OCI-LY7 (cell line): ENCODE measurements around the gene HEPHL1. TPM values are rescaled to one million over a fixed set of nuclear protein-coding genes. Genes with fewer than 3 reads are reported as not detected.

Experiments
- BruUV-seq: library from RNA; stranded (reverse); fragments of 400-500 nt; replicated peaks from 2 replicates; lab custom pipeline; 2021; lab: Mats Ljungman, UMichigan
- CTCF ChIA-PET: fragments of 300-600 bp; sonication (Branson Sonifier 250); formaldehyde crosslinking; loops from one replicate; lab custom pipeline; 2022; ENCODE audit warnings: antibody characterized with exemption; ENCODE audit not compliant: unreplicated experiment; lab: Charles Lee
- POLR2A ChIA-PET: fragments of 300-600 bp; sonication (Branson Sonifier 250); formaldehyde crosslinking; loops from one replicate; lab custom pipeline; 2022; ENCODE audit warnings: antibody characterized with exemption; lab: Charles Lee
- DNase-seq: peaks from one replicate; pipeline ENCODE4 v3.0.0-alpha.2; 2015; ENCODE audit warnings: low spot score
- H2AFZ ChIP-seq: fragments of 200-600 bp; sonication (generic), shearing (Covaris generic); 2 replicates; pipeline ENCODE4 v1.6.1; 2014; ENCODE audit warnings: mild to moderate bottlenecking, antibody characterized with exemption, low read length, moderate library complexity
- H3K27ac ChIP-seq: fragments of 200-600 bp; sonication (generic); 2 replicates; pipeline ENCODE4 v1.5.1; 2014; ENCODE audit warnings: mixed run types, low read depth, mild to moderate bottlenecking, moderate library complexity, low read length, inconsistent platforms; ENCODE audit not compliant: poor library complexity, severe bottlenecking
- H3K36me3 ChIP-seq: fragments of 200-600 bp; sonication (generic); 2 replicates; pipeline ENCODE4 v1.6.1; 2014; ENCODE audit warnings: mild to moderate bottlenecking, antibody characterized with exemption, low read length, moderate library complexity, mixed read lengths; ENCODE audit not compliant: insufficient read depth
- H3K4me1 ChIP-seq: fragments of 200-600 bp; sonication (generic); 2 replicates; pipeline ENCODE4 v1.5.1; 2014; ENCODE audit warnings: mild to moderate bottlenecking, low read length; ENCODE audit not compliant: insufficient read depth, poor library complexity, severe bottlenecking
- H3K4me2 ChIP-seq: fragments of 200-600 bp; sonication (generic); 2 replicates; pipeline ENCODE4 v1.6.1; 2014; ENCODE audit warnings: mild to moderate bottlenecking, low read length
- H3K4me3 ChIP-seq: fragments of 200-600 bp; sonication (generic); 2 replicates; pipeline ENCODE4 v1.5.1; 2014; ENCODE audit warnings: mild to moderate bottlenecking, low read depth, low read length; ENCODE audit not compliant: poor library complexity, severe bottlenecking
- H3K79me2 ChIP-seq: fragments of 200-600 bp; sonication (generic); 2 replicates; pipeline ENCODE4 v1.6.1; 2016; ENCODE audit warnings: low read depth, mild to moderate bottlenecking, low read length, moderate library complexity, mixed read lengths; ENCODE audit not compliant: insufficient read depth
- H3K9me2 ChIP-seq: fragments of 200-600 bp; sonication (generic); 2 replicates; pipeline ENCODE4 v1.6.1; 2016; ENCODE audit warnings: mild to moderate bottlenecking, low read length, mixed read lengths; ENCODE audit not compliant: insufficient read depth
- H3K9me3 ChIP-seq: fragments of 200-600 bp; sonication (generic); 2 replicates; pipeline ENCODE4 v1.6.1; 2014; ENCODE audit warnings: mild to moderate bottlenecking, mixed run types, low read length, mixed read lengths
- H4K20me1 ChIP-seq: fragments of 200-600 bp; sonication (generic); 2 replicates; pipeline ENCODE4 v1.6.1; 2014; ENCODE audit warnings: mild to moderate bottlenecking, antibody characterized with exemption, low read length, moderate library complexity, mixed read lengths; ENCODE audit not compliant: insufficient read depth
- CTCF ChIP-seq: fragments of 200-600 bp; sonication (generic); conservative IDR thresholded peaks from 2 replicates; pipeline ENCODE4 v1.5.1; 2014; ENCODE audit warnings: mild to moderate bottlenecking, antibody characterized with exemption, low read length, moderate library complexity, mixed read lengths
- EZH2phosphoT487 ChIP-seq: fragments of 200-600 bp; sonication (generic); IDR thresholded peaks from 2 replicates; pipeline ENCODE4 v1.6.1; 2018; ENCODE audit warnings: low read depth, borderline replicate concordance, mild to moderate bottlenecking, mixed run types, antibody characterized with exemption, low read length, moderate library complexity, mixed read lengths
- intact Hi-C: fragments of 100-400 bp; cut with micrococcal nuclease; formaldehyde crosslinking; loops from one replicate; pipeline ENCODE4 v1.10.0; 2022; ENCODE audit not compliant: unreplicated experiment
- total RNA-seq, 2 experiments: library from RNA; depleted of rRNA in 1 of 2; stranded (reverse); fragments of >200 nt in 1 of 2; shearing (Covaris generic) in 1 of 2; gene quantifications; 2 replicates each; pipeline ENCODE4 v1.2.3, GENCODE V29; 2014 to 2022

The HEPHL1 gene
- total RNA-seq, 2 experiments from 2014 or later: not detected

GRCh38 chr11:94142308-94143281 is 121.4 kb downstream of the HEPHL1 start:
- no peak overlapping the region for H3K4me2 ChIP-seq
- H3K27ac ChIP-seq: no peak overlapping the region
- H3K79me2 ChIP-seq: 0 out of 2 replicates have a peak, but pooled peaks cover 5% of the 10 kb centered on the region
- DNase-seq: no peak
- no peaks in the 10 kb centered on the region for H3K9me3 ChIP-seq
- intact Hi-C loops: no loop called here
- TF ChIP-seq EZH2phosphoT487 (no peak), CTCF (no peak)
- H3K4me1 ChIP-seq: no peaks in the 10 kb centered on the region
- no peaks in the 10 kb centered on the region for H3K9me2 ChIP-seq
- ChIA-PET POLR2A (interaction anchor here (2.0 to 2.3 kb wide), 2 partner anchors 8 to 13 kb away, joined by 5 read pairs; no protein-coding TSS in a partner anchor), CTCF (no interaction called here)
- H3K36me3 ChIP-seq: no peaks in the 10 kb centered on the region
- no peak overlapping the region for H3K4me3 ChIP-seq
- peaks cover 7% of the 10 kb centered on the region; the same call in 1 of the 2 replicates for H4K20me1 ChIP-seq
- no TSS peak for BruUV-seq
- H2AFZ ChIP-seq: no peak overlapping the region

GRCh38 chr11:94144216-94144615 is 123.1 kb downstream of the HEPHL1 start:
- Histone ChIP-seq H3K4me2 (no peak overlapping the region), H4K20me1 (peaks cover 7% of the 10 kb centered on the region; the same call in 1 of the 2 replicates), H3K79me2 (0 out of 2 replicates have a peak, but pooled peaks cover 5% of the 10 kb centered on the region), H2AFZ (no peak overlapping the region), H3K4me1 (no peaks in the 10 kb centered on the region), H3K4me3 (no peak overlapping the region), H3K9me3 (no peaks in the 10 kb centered on the region), H3K36me3 (no peaks in the 10 kb centered on the region), H3K9me2 (no peaks in the 10 kb centered on the region), H3K27ac (no peak overlapping the region)
- intact Hi-C loops: no loop called here
- BruUV-seq: no TSS peak
- no peak for TF ChIP-seq EZH2phosphoT487
- TF ChIP-seq CTCF: no peak
- no peak for DNase-seq
- ChIA-PET CTCF (no interaction called here), POLR2A (interaction anchor here (0.6 kb wide), 2 partner anchors 458 to 821 kb away, joined by 3 read pairs; no protein-coding TSS in a partner anchor)
